ENCODE results near the gene TIFAB. TPM values are rescaled to one million over a fixed set of nuclear protein-coding genes. Genes with fewer than 3 reads are reported as not detected.

The TIFAB gene
- total RNA-seq, 1 experiment from 2014 or later = not detected

- peak; percentile 59 to 79 for DNase-seq
- H3K4me1 ChIP-seq = no peaks in the 10 kb centered on the region
- no peak overlapping the region for H3K27ac ChIP-seq
- peaks cover 9% of the 10 kb centered on the region; the same call in 1 of the 2 replicates for H3K27me3 ChIP-seq
- no peaks in the 10 kb centered on the region for H3K36me3 ChIP-seq
- no peaks in the 10 kb centered on the region; the same call in 1 of the 2 replicates for H3K9me3 ChIP-seq (replicated peaks)
- H3K4me3 ChIP-seq = no peak overlapping the region
These were observed 5.4 kb upstream of the TIFAB start for GRCh38 chr5:135457424-135458071.

- H3K4me1 ChIP-seq = no peaks in the 10 kb centered on the region
- no peak overlapping the region for H3K4me3 ChIP-seq
- H3K36me3 ChIP-seq = no peaks in the 10 kb centered on the region
- no peak overlapping the region for H3K27ac ChIP-seq
- H3K9me3 ChIP-seq (replicated peaks) = no peaks in the 10 kb centered on the region; the same call in 1 of the 2 replicates
- DNase-seq = no peak
- peaks cover 9% of the 10 kb centered on the region; the same call in 1 of the 2 replicates for H3K27me3 ChIP-seq
These were observed 4.3 kb upstream of the TIFAB start for GRCh38 chr5:135456238-135457099.

- H3K27ac ChIP-seq = no peak overlapping the region
- no peak overlapping the region for H3K4me3 ChIP-seq
- H3K27me3 ChIP-seq = peaks cover 9% of the 10 kb centered on the region; the same call in 1 of the 2 replicates
- H3K36me3 ChIP-seq = no peaks in the 10 kb centered on the region
- no peaks in the 10 kb centered on the region; the same call in 1 of the 2 replicates for H3K9me3 ChIP-seq (replicated peaks)
- no peak for DNase-seq
- no peaks in the 10 kb centered on the region for H3K4me1 ChIP-seq
These were observed 3.7 kb upstream of the TIFAB start for GRCh38 chr5:135455876-135456237.

GRCh38 chr5:135454946-135455345, 2.8 kb upstream of the TIFAB start:
- H3K27ac ChIP-seq = no peak overlapping the region
- peaks cover 6% of the 10 kb centered on the region; the same call in 1 of the 2 replicates for H3K27me3 ChIP-seq
- no peak overlapping the region for H3K4me3 ChIP-seq
- no peaks in the 10 kb centered on the region for H3K36me3 ChIP-seq
- no peak for DNase-seq
- H3K4me1 ChIP-seq = no peaks in the 10 kb centered on the region
- no peaks in the 10 kb centered on the region; the same call in 1 of the 2 replicates for H3K9me3 ChIP-seq (replicated peaks)

GRCh38 chr5:135453613-135454012, 1.5 kb upstream of the TIFAB start:
- DNase-seq = no peak
- Histone ChIP-seq H3K9me3 (replicated peaks) (no peaks in the 10 kb centered on the region; the same call in 1 of the 2 replicates), H3K36me3 (no peaks in the 10 kb centered on the region), H3K4me1 (no peaks in the 10 kb centered on the region), H3K27ac (no peak overlapping the region), H3K27me3 (peaks cover 10% of the 10 kb centered on the region; the same call in 1 of the 2 replicates), H3K4me3 (no peak overlapping the region)

GRCh38 chr5:135451581-135452320, 400 bp downstream of the TIFAB start:
- Histone ChIP-seq H3K4me3 (no peak overlapping the region), H3K9me3 (replicated peaks) (no peaks in the 10 kb centered on the region; the same call in 1 of the 2 replicates), H3K27me3 (peaks cover 15% of the 10 kb centered on the region; the same call in 1 of the 2 replicates), H3K27ac (no peak overlapping the region), H3K4me1 (no peaks in the 10 kb centered on the region), H3K36me3 (no peaks in the 10 kb centered on the region)
- no peak for DNase-seq

- H3K4me1 ChIP-seq = no peaks in the 10 kb centered on the region
- no peak for DNase-seq
- no peak overlapping the region for H3K27ac ChIP-seq
- H3K27me3 ChIP-seq = peaks cover 18% of the 10 kb centered on the region; the same call in 1 of the 2 replicates
- no peak overlapping the region for H3K4me3 ChIP-seq
- no peaks in the 10 kb centered on the region for H3K36me3 ChIP-seq
- no peaks in the 10 kb centered on the region; the same call in 1 of the 2 replicates for H3K9me3 ChIP-seq (replicated peaks)
These were observed 1.2 kb downstream of the TIFAB start for GRCh38 chr5:135450952-135451351.

GRCh38 chr5:135450336-135450735, 1.8 kb downstream of the TIFAB start:
- H3K27me3 ChIP-seq = peaks cover 20% of the 10 kb centered on the region; the same call in 1 of the 2 replicates
- DNase-seq = no peak
- H3K27ac ChIP-seq = no peak overlapping the region
- no peaks in the 10 kb centered on the region; the same call in 1 of the 2 replicates for H3K9me3 ChIP-seq (replicated peaks)
- H3K4me1 ChIP-seq = no peaks in the 10 kb centered on the region
- no peaks in the 10 kb centered on the region for H3K36me3 ChIP-seq
- H3K4me3 ChIP-seq = no peak overlapping the region

GRCh38 chr5:135449644-135450043, 2.5 kb downstream of the TIFAB start:
- Histone ChIP-seq H3K4me3 (no peak overlapping the region), H3K27me3 (peaks cover 20% of the 10 kb centered on the region; the same call in 1 of the 2 replicates), H3K4me1 (no peaks in the 10 kb centered on the region), H3K36me3 (no peaks in the 10 kb centered on the region), H3K27ac (no peak overlapping the region), H3K9me3 (replicated peaks) (no peaks in the 10 kb centered on the region; the same call in 1 of the 2 replicates)
- no peak for DNase-seq

- H3K9me3 ChIP-seq (replicated peaks) = no peaks in the 10 kb centered on the region; the same call in 1 of the 2 replicates
- peaks cover 20% of the 10 kb centered on the region; the same call in 1 of the 2 replicates for H3K27me3 ChIP-seq
- no peaks in the 10 kb centered on the region for H3K4me1 ChIP-seq
- H3K27ac ChIP-seq = no peak overlapping the region
- H3K4me3 ChIP-seq = no peak overlapping the region
- no peaks in the 10 kb centered on the region for H3K36me3 ChIP-seq
- no peak for DNase-seq
These were observed 3.2 kb downstream of the TIFAB start for GRCh38 chr5:135448791-135449507.

- no peak overlapping the region for H3K4me3 ChIP-seq
- H3K36me3 ChIP-seq = no peaks in the 10 kb centered on the region
- H3K9me3 ChIP-seq (replicated peaks) = no peaks in the 10 kb centered on the region; the same call in 1 of the 2 replicates
- no peak overlapping the region for H3K27ac ChIP-seq
- DNase-seq = no peak
- H3K4me1 ChIP-seq = no peaks in the 10 kb centered on the region; the same call in 1 of the 2 replicates
- H3K27me3 ChIP-seq = peaks cover 16% of the 10 kb centered on the region; the same call in 1 of the 2 replicates
These were observed 3.9 kb downstream of the TIFAB start for GRCh38 chr5:135448071-135448739.

GRCh38 chr5:135447298-135447929, 4.7 kb downstream of the TIFAB start, which contains the start of gene DCANP1:
Gene DCANP1 (minus strand): TSS chr5:135447348. CDS start chr5:135447108, 240 bp downstream.
- H3K4me1 ChIP-seq = peaks cover 2% of the 10 kb centered on the region; the same call in 1 of the 2 replicates
- no peaks in the 10 kb centered on the region for H3K9me3 ChIP-seq (replicated peaks)
- no peak within 1 kb of the TSS for H3K4me3 ChIP-seq
- no peak for DNase-seq
- no peak within 1 kb of the TSS for H3K27ac ChIP-seq
- no peaks in the 10 kb centered on the region for H3K36me3 ChIP-seq
- H3K27me3 ChIP-seq = peaks cover 18% of the 10 kb centered on the region; the same call in 1 of the 2 replicates

- no peak for DNase-seq
- H3K9me3 ChIP-seq (replicated peaks) = no peaks in the 10 kb centered on the region
- H3K4me1 ChIP-seq = peaks cover 2% of the 10 kb centered on the region; the same call in 1 of the 2 replicates
- H3K36me3 ChIP-seq = no peaks in the 10 kb centered on the region
- H3K27ac ChIP-seq = no peak overlapping the region
- no peak overlapping the region for H3K4me3 ChIP-seq
- peaks cover 18% of the 10 kb centered on the region; the same call in 1 of the 2 replicates for H3K27me3 ChIP-seq
These were observed 5.5 kb downstream of the TIFAB start for GRCh38 chr5:135446615-135447014.

Measured in SJCRH30 (cell line).